Kasumi-1 (cell line): Measurements from ENCODE around the gene CPN2.
A peak's percentile ranks its signal among the peaks of the same experiment; 100 is the strongest.

Experiments
- DNase-seq, 2 experiments: peaks; one replicate each; lab custom pipeline; 2025; lab: John Stamatoyannopoulos, UW

CPN2 gene

DNA sequence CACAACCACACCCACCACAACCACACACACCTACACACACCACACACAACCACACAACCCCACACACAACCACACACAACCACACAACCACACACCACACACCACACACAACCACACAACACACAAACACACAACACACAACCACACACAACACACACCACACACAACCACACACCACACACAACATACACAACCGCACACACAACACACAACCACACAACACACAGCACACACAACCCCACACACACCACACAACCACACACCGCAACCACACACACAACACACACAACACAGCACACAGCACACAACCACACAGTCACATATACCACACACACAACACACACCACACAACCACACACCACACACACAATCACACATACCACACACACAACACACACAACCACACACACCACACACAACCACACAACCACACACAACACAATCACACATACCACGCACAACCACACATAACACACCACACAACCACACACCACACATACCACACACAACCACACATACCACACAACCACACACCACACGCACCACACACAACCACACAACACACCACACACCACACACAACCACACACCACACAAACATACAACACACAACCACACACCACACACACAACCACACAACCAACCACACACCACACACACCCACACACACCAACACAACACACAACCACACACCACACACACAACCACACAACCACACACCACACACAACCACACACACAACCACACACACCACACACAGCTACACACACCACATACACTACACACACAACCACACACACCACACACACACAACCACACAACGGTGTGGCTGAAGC lies 23.7 kb downstream of the CPN2 start:
- DNase-seq, result no peak

DNA sequence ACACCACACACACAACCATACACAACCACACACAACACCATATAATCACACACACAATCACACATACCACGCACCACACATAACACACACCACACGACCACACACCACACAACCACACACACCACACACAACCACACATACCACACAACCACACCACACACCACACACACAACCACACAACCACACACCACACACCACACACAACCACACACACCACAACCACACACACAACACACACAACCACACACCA lies 24.2 kb downstream of the CPN2 start:
- no peak for DNase-seq

DNA sequence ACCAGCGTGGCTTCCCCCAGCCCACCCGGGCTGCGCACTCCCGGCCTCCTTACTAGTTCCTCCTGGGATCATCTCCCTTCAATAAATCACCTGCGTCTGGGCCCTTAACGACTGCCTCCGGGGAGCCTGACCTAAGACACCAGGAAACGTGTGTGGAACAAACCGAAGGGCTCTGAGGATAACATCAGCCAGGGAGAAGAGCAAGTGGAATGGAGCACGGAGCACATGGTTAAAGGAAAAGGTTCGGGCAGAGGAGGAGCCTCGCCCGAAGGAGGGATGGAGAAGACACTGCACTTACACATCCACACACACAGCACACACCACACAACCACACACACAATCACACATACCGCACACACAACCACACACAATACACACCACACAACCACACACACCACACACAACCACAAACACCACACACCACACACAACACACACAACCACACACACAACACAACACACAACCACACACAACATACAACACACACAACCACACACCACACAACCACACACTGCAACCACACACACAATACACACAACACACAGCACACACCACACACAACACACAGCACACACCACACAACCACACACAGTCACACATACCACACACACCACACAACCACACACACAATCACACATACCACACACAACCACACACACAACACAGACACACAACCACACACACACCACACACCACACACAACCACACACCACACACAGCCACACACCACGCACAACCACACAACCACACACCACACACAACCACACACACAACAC lies 24.7 kb downstream of the CPN2 start:
- no peak for DNase-seq

- DNase-seq, result no peak
Observed at GRCh38 chr3:194325424-194326153, 25.5 kb downstream of the CPN2 start.

- no peak for DNase-seq
Observed at GRCh38 chr3:194324823-194325327, 26.3 kb downstream of the CPN2 start.

- DNase-seq, result no peak
Observed at GRCh38 chr3:194323785-194324735, 27.1 kb downstream of the CPN2 start.

GRCh38 chr3:194322678-194323211 lies 28.4 kb downstream of the CPN2 start:
- DNase-seq, result no peak

- DNase-seq, result no peak
Observed at GRCh38 chr3:194321693-194322640, 29.2 kb downstream of the CPN2 start.

GRCh38 chr3:194320744-194321243 lies 30.3 kb downstream of the CPN2 start:
- DNase-seq, result no peak

- DNase-seq, result no peak
Observed at GRCh38 chr3:194320100-194320499, 31.0 kb downstream of the CPN2 start.

DNA sequence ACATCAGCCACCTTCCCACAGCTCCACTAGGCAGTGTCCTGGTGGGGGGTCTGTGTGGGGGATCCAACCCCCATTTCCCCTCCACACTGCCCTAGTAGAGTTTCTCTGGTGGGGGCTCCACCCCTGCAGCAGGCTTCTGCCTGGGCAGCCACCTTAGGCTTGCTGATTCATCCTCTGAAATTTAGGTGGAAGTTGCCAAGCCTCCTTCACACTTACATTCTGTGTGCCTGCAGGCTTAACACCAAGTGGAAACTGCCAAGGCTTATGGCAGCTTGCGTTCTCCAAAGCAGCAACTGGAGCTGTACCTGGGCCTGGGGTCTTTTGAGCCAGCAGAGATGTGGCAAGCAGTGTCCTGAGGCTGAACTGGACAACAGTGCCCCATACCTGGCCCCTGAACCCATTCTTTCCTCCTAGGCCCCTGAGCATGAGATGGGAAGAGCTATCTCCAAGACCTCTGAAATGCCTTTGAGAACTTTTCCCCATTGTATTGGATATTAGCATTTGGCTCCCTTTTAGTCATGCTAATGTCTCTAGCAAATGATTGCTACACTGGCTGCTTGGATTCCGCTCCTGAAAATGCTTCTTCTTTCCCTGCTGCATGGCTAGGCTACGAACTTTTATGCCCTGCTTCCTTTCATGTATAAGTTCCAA lies 32.5 kb downstream of the CPN2 start:
- DNase-seq, result no peak

- DNase-seq, result no peak
Observed at GRCh38 chr3:194316918-194317317, 34.2 kb downstream of the CPN2 start.

DNA sequence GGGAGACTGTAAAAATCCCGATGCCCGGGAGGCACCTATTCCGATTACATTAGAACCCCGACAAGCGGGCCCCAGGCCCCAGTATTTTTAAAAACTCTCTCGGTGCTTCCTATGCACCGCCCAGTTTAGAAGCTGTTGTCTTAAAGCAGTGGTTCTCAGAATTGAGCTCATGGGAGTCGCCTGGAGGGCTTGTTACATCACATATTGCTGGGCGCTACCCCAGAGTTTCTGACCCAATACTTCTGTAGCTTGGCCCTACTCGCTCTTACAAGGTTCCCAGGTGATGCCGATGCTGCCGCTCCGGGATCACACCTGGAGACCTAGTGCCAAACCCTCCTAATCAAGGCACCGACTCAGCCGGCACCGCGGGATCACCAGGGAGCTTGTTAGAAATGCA lies 35.2 kb downstream of the CPN2 start:
- no peak for DNase-seq

GRCh38 chr3:194315088-194315964 lies 35.8 kb downstream of the CPN2 start:
- DNase-seq, result peak; percentile 64

- no peak for DNase-seq
Observed at GRCh38 chr3:194314388-194315068, 36.6 kb downstream of the CPN2 start.

DNA sequence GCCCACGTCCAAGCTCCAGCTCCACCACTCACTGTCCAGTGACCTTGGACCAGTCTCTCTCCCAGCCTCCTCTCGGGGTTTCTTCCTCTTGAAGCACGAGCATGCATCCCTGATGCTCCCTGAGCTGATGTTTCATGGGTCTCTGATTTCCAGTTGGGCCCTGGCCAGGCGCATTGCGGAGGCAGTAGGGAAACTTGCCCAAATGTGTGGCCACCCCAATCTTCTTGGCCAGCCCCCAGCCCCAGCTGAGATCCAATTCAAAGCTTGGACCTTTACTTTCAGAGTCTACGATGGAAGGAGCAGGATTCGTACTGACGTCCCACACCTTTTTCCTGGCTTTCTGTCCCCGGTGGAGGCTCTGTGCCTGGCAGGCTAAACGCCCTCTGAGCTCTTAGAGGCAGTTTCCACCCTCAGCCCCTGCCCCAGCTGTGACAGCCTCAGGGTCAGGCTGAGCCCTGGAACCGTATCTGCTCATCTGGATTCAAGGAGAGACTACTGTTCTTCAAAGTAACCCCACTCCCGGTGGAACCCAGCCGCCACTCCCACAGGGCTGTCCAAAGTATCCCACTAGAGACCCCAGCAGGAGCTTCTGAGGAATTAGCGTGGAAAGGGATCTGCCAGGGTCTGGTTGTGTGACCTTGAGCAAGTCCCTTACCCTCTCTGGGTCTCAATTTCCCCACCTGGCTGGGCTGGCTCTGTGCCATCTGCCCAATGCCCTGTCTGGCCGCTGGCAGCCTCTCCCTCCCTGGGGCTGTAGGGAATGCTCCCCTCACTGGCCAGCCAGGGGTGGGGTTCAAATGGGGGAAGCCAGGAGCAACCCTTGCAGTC lies 37.4 kb downstream of the CPN2 start:
- no peak for DNase-seq

GRCh38 chr3:194312743-194313281 lies 38.3 kb downstream of the CPN2 start:
- DNase-seq, result no peak
